Adrenal gland (tissue), 12 donors: ENCODE results near the gene FARSB. TPM values are rescaled to one million over a fixed set of nuclear protein-coding genes. Genes with fewer than 3 reads are reported as not detected.

ENCODE experiments used
- DNase-seq, 7 donors: peaks; one replicate each; pipeline ENCODE4 v3.0.0-alpha.2; 2019 to 2020
- H3K27ac ChIP-seq, 5 donors: fragments of 200-600 bp; sonication (generic) in 4 of 5; 1 replicate in 3 of 5; 2 replicates in 2 of 5; pipeline versions ENCODE4 v1.5.1 to v1.8.0; 2016 to 2020; ENCODE audit warnings: mild to moderate bottlenecking in 1 of 5
- H3K27me3 ChIP-seq: fragments of 200-600 bp; 2 replicates; pipeline ENCODE4 v1.8.0; 2021
- H3K36me3 ChIP-seq, 2 donors: fragments of 200-600 bp; replicated peaks in 1 of 2; 1 replicate in 1 of 2; 2 replicates in 1 of 2; pipeline versions ENCODE4 v1.5.1 to v1.8.0; 2018 to 2022
- H3K4me1 ChIP-seq, 2 donors: fragments of 200-600 bp; replicated peaks in 1 of 2; 1 replicate in 1 of 2; 2 replicates in 1 of 2; pipeline versions ENCODE4 v1.5.1 to v1.8.0; 2018 to 2021
- H3K4me3 ChIP-seq, 4 donors: fragments of 200-600 bp; sonication (generic) in 3 of 4; one replicate each; pipeline ENCODE4 v1.5.1; 2016 to 2018
- H3K9me3 ChIP-seq, 3 donors: fragments of 200-600 bp; sonication (generic) in 1 of 3; replicated peaks in 1 of 3; 1 replicate in 2 of 3; 2 replicates in 1 of 3; pipeline versions ENCODE4 v1.5.1 to v1.8.0; 2016 to 2021
- POLR2A ChIP-seq, 2 donors: fragments of 450-650 bp; IDR thresholded peaks; one replicate each; pipeline ENCODE4 v1.6.1; 2017; ENCODE audit warnings: antibody characterized with exemption in 2 of 2, mild to moderate bottlenecking in 2 of 2, moderate library complexity in 1 of 2
- WGBS, 4 donors: extraction: QIAGEN DNeasy Blood & Tissue Kit in 2 of 4; methylation state at CpG; one replicate each; pipeline versions ENCODE4 v1.1.5 to v1.1.7; 2013 to 2017; 5-methylcytosine and 5-hydroxymethylcytosine counted together
- intact Hi-C, 2 donors: fragments of 100-400 bp; cut with DNase I; formaldehyde crosslinking; loops; one replicate each; pipeline versions ENCODE4 v1.14.1 to v1.15.0; 2022 to 2023
- polyA plus RNA-seq, 3 donors: library from polyadenylated mRNA; stranded (reverse); fragments of 200-250 nt in 2 of 3; fragments of 350-450 nt in 1 of 3; fragmentation: Illumina TruSeq in 1 of 3; extraction: RNeasy Lipid Tissue Mini Kit (QIAGEN cat#74804) in 1 of 3; gene quantifications; one replicate each; pipeline ENCODE4 v1.2.3, GENCODE V29; 2013 to 2014
- total RNA-seq, 9 donors: library from RNA; depleted of rRNA in 4 of 9; stranded (reverse); fragments of >200 nt in 4 of 9; fragments of 120-200 nt in 1 of 9; fragmentation: NEBNext Ultra II Directional in 1 of 9; extraction: Animal tissue kit (Norgen Biotek cat#: 25700) in 1 of 9; gene quantifications; one replicate each; pipeline versions ENCODE4 v1.1.0 to v1.2.4, GENCODE V29; 2013 to 2023
- TF ChIP-seq, protein P1 (sequence below), 6 experiments: fragments of 450-650 bp in 4 of 6; fragments of 200-600 bp in 2 of 6; sonication (generic) in 1 of 6; IDR thresholded peaks; 1 replicate in 5 of 6; 2 replicates in 1 of 6; pipeline versions ENCODE4 v1.5.1 to v1.8.0; 2016 to 2021; ENCODE audit warnings: antibody characterized with exemption in 6 of 6, mild to moderate bottlenecking in 2 of 6, moderate library complexity in 1 of 6
- donor health status: healthy with polysubstance abuse.
- donor health status: Bipolar disorder and iron deficiency.
- donor health status: DM: yes; HTN: yes; CAD: no.
- donor health status: DM: no; HTN: no; CAD: no.
- donor health status: DM: no; HTN: no; CAD: no.
- donor health status: DM: yes; HTN: yes; CAD: no.

Gene FARSB
- total and polyA plus RNA-seq, 12 donors = 7.2 to 55.9 (median 14.0) TPM

- no peak for DNase-seq
- H3K9me3 ChIP-seq = no peaks in the 10 kb centered on the region
- WGBS, 4 donors = 71 to 81% (median 78%) methylated on average over 8 of the region's 8 CpGs
- intact Hi-C loops = no loop called here
- H3K36me3 ChIP-seq = peaks cover 0 to 1% of the 10 kb centered on the region in 2 donors
- no peak overlapping the region for H3K4me3 ChIP-seq
- peaks cover 11 to 29% of the 10 kb centered on the region in 2 donors for H3K4me1 ChIP-seq
- no peak overlapping the region for H3K27ac ChIP-seq
- no peaks in the 10 kb centered on the region for H3K27me3 ChIP-seq
- TF ChIP-seq POLR2A (IDR thresholded peaks at IDR 0.05) = no peak
- TF ChIP-seq, protein P1, sequence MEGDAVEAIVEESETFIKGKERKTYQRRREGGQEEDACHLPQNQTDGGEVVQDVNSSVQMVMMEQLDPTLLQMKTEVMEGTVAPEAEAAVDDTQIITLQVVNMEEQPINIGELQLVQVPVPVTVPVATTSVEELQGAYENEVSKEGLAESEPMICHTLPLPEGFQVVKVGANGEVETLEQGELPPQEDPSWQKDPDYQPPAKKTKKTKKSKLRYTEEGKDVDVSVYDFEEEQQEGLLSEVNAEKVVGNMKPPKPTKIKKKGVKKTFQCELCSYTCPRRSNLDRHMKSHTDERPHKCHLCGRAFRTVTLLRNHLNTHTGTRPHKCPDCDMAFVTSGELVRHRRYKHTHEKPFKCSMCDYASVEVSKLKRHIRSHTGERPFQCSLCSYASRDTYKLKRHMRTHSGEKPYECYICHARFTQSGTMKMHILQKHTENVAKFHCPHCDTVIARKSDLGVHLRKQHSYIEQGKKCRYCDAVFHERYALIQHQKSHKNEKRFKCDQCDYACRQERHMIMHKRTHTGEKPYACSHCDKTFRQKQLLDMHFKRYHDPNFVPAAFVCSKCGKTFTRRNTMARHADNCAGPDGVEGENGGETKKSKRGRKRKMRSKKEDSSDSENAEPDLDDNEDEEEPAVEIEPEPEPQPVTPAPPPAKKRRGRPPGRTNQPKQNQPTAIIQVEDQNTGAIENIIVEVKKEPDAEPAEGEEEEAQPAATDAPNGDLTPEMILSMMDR (IDR thresholded peaks at IDR 0.05) = no peak
Measured at GRCh38 chr2:222652491-222653255, 3.2 kb downstream of the FARSB start.

GRCh38 chr2:222651718-222652418 lies 4.0 kb downstream of the FARSB start:
- H3K4me1 ChIP-seq = peaks cover 11 to 26% of the 10 kb centered on the region in 2 donors
- WGBS, 4 donors = 92 to 96% (median 94%) methylated on average over 3 to 4 of the region's 4 CpGs
- TF ChIP-seq, protein P1 (IDR thresholded peaks at IDR 0.05) = no peak
- TF ChIP-seq POLR2A (IDR thresholded peaks at IDR 0.05) = no peak
- intact Hi-C loops = no loop called here
- no peaks in the 10 kb centered on the region for H3K9me3 ChIP-seq
- no peak overlapping the region for H3K4me3 ChIP-seq
- H3K36me3 ChIP-seq = peaks cover 0 to 8% of the 10 kb centered on the region in 2 donors
- H3K27ac ChIP-seq = no peak overlapping the region
- no peak for DNase-seq
- H3K27me3 ChIP-seq = no peaks in the 10 kb centered on the region

- peaks cover 0 to 8% of the 10 kb centered on the region in 2 donors for H3K36me3 ChIP-seq
- H3K27ac ChIP-seq = no peak overlapping the region
- peaks cover 5 to 16% of the 10 kb centered on the region in 2 donors for H3K4me1 ChIP-seq
- H3K9me3 ChIP-seq = no peaks in the 10 kb centered on the region
- TF ChIP-seq, protein P1 (IDR thresholded peaks at IDR 0.05) = no peak
- no peak for TF ChIP-seq POLR2A (IDR thresholded peaks at IDR 0.05)
- DNase-seq = no peak
- WGBS, 4 donors = 94 to 100% (median 96%) methylated on average over 3 of the region's 3 CpGs
- no peaks in the 10 kb centered on the region for H3K27me3 ChIP-seq
- H3K4me3 ChIP-seq = no peak overlapping the region
- intact Hi-C loops = no loop called here
Measured at GRCh38 chr2:222649801-222650200, 6.1 kb downstream of the FARSB start.

GRCh38 chr2:222646008-222646407 lies 9.9 kb downstream of the FARSB start:
- intact Hi-C loops = no loop called here
- no peak overlapping the region for H3K27ac ChIP-seq
- no peaks in the 10 kb centered on the region for H3K27me3 ChIP-seq
- H3K36me3 ChIP-seq = peaks cover 0 to 17% of the 10 kb centered on the region in 2 donors
- WGBS, 4 donors = 92 to 95% (median 94%) methylated on average over 3 of the region's 3 CpGs
- H3K4me1 ChIP-seq = no peaks in the 10 kb centered on the region
- no peaks in the 10 kb centered on the region for H3K9me3 ChIP-seq
- no peak for DNase-seq
- H3K4me3 ChIP-seq = no peak overlapping the region
- TF ChIP-seq POLR2A (IDR thresholded peaks at IDR 0.05) = no peak
- TF ChIP-seq, protein P1 (IDR thresholded peaks at IDR 0.05) = no peak
